Measurements from ENCODE around the gene NUDT21. TPM values are rescaled to one million over a fixed set of nuclear protein-coding genes. Genes with fewer than 3 reads are reported as not detected.

NUDT21 gene
- total and polyA plus RNA-seq, 2 of the 4 experiments (the other 2 are of a cell fraction): 52.4 to 166 TPM

- no peak for TF ChIP-seq CTCF (conservative IDR thresholded peaks at IDR 0.05; ENCODE audit: low read depth, low read length)
- no peak for TF ChIP-seq MXI1 (IDR thresholded peaks at IDR 0.05; ENCODE audit: borderline replicate concordance, low read depth, low read length)
Observed at GRCh38 chr16:56423584-56424403, 27.3 kb downstream of the NUDT21 start (continued).

All from IMR-90 (cell line).